Epidermal melanocyte (primary cell): ENCODE measurements around the gene WHRN.

Source experiments
- DNase-seq: peaks from one replicate; pipeline ENCODE4 v3.0.0; 2011; ENCODE audit warnings: low spot score; ENCODE audit not compliant: insufficient read length

The WHRN gene

DNA sequence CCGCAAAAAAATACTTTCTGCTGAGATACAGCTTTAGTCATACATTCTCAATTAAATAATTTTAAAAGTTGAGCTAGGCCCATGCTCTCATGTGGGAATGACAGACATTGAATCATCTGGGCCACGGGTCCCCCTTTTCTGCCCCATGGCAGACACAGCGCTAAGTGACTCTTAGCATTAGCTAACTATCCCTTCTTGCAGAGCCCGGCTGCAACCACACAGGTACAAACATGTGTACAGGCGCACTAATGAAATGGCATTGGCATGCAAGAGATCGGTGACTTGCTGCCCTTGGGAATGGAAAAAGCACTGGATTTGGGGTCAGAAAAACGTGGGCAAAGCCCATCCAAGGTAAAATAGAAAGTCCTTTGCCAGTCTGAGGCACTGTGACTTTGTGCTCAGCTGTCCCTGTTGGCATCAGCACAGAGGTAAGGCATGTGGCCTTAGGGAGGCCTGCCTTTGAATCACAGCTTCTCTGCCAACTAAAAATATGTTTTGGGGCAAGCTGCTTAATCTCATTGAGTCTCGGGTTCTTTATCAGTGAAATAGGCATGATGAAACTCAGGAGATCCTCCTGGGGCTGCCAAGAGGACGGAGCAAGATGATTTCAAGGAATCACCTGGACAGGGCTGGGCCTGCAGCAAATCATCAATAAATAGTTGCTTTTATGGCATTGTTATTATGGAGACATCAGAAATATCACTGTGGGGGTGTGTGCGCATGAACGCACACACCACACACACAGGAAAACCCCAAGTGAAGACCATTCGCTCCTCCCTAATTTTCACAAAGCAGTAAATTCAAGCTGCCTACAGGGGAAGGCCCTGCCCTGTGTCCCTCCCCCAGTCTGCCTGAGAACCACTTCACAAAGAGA is 54.2 kb downstream of the WHRN start:
- no peak for DNase-seq

DNA sequence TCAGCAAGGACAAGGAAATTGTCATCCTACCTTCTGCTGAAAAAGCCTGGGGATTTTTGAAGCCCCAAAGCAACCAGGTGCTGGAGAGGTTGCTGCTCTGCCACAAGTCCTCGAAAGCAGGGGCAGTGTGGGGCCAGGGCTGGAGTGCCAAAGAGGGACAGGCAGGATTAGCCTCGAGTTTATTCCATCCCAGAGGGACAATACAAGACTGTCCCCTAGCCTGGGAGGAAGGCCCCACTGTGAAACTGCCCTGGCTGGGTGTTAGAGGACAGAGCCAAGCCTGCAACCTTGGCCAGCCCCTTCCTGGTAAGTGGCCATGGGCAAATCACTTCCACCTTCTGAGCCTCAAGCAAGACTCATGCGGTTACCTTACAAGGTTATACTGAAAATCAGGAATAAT is 55.1 kb downstream of the WHRN start:
- DNase-seq, result no peak

DNA sequence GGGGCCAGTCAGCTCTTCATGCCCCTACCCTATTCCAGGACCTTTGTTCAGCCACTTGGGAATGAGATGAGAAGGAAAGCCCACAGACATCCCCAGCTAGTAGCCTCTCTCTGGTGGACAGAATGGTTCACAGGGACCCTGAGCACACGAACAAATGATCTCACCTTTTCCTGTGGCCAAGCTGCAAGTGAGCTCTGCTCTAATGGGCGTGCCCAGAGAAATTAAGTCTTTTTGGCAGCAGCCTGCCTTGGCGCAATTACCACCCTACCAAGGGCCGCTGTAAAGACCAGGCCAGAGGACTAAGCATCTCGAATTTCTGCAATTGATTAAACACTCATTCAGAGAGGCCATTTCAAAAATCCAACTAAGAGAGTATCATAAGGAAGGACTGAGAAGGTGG is 56.0 kb downstream of the WHRN start:
- DNase-seq, result no peak

DNA sequence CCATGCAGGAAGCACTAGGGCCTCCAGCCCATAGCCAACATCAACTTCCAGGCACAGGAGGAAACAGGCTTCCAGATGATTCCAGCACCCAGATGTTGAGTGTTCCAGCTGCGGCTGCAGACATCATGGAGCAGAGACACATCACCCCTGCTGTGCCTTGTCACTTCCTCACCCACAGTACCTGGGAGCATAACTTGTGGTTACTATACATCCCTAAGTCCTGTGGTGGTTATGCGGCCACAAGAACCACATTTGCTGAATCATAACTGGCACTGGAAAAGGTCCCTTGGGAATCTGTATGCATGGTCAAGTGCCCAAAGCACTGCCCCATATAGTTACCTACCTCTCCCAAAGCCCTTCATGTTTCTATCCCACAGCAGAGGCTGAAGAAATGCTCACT is 56.6 kb downstream of the WHRN start:
- no peak for DNase-seq

DNA sequence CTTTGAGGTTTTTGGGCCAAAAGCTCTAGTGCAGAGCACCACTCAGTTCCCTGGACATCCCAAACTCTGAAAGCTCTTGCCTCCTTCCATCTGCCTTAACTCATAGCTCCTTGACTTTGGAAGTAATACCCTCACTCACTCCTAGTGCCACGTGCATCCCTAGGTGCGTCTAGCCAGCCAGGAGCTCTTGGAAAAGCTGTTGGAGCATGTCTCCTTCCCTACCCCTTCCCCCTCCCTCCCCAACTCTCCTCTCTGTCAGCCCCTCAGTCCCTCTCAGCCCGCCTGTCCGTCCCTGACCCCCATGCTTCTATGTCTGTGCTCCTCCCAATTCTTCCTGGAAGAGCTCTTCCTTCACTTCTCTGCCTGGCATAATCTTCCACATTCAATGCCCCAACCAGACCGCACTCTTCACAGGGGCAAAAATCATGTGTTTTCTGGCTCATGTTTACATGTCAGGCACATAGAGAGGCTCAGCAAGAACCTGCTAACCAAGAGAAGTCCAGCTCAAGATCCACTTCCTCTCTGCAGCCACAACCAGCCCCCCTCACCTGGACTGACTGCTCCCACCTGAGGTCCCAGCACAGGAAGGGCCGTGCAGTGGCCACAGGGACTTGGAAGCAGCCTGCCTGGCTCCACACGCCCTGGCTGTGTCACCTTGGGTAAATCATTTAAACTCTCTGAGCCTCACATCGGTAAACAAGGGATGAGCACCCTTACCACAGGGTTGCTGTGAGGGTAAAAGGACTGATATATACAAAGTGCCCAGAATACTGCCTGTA is 58.4 kb downstream of the WHRN start:
- no peak for DNase-seq

DNA sequence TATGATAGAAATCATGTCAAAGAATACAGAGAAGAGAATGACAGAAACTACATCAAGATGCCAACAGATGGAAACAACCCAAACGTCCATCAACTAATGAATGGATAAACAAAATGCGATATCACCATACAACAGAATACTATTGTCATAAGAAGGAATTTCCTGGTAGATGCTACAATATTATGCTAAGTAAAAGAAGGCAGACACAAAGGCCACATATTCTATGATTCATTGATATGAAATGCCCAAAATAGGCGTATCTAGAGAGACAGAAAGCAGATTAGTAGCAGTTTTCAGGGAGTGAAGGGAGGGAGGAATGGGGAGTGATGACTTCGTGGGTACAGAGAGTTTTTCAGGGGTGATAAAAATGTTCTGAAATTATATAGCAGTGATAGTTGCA is 59.2 kb downstream of the WHRN start:
- no peak for DNase-seq

DNA sequence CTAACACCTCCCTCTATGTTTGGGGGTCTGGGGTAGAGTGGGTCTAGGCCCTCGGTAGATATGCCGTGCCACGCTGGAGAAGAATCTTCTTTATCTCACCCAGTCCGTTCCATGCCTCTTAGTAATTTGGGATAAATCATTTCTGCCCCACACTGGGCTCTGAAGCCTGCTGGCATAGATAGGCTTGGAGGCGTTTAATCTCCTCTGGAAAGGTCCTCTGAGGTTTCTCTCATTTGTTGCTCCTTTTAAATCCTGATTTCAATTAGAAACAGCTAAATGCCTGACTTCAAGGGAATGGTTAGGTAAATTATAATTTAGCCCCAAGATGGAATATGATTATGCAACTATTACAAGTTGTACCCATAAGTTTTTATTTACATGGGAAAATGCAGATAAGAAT is 59.7 kb downstream of the WHRN start:
- no peak for DNase-seq

DNA sequence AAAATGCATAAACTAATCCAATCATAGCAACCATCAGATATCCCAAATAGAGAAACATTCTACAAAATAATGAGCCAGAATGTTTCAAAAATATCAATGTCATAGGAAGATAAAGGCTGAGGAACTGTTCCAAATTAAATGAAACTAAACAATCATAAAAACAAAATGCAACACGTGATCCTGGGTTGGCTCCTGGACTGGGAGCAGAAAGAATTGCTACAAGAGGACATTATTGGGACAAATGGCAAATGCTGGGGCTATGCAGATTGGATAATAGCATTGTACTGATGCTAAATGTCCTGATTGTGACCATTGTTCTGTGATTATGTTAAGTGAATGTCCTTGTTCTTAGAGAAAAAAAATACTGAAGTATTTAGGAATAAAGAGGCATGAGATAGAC is 63.3 kb downstream of the WHRN start:
- DNase-seq, result no peak

DNA sequence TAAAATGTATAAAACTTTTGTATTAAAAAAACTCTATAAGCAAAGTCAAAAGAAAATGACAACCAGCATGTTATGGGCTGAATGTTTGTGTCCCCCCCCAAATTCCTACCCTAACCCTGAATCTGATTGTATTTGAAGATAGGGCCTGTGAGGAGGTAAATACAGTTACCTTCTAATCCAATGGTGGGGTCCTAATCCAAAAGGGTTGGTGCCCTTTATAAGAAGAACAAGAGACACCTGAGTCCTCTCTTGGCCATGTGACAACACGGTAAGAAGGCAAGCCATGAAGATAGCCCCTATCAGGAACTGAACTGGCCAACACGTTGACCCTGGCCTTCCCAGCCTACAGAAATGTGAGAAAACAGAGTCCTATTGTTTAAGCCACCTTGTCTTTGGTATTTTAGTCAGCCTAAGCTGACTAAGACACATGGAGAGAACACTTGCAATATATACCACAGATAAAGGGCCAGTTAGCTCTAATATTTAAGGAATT is 67.8 kb downstream of the WHRN start:
- no peak for DNase-seq

DNA sequence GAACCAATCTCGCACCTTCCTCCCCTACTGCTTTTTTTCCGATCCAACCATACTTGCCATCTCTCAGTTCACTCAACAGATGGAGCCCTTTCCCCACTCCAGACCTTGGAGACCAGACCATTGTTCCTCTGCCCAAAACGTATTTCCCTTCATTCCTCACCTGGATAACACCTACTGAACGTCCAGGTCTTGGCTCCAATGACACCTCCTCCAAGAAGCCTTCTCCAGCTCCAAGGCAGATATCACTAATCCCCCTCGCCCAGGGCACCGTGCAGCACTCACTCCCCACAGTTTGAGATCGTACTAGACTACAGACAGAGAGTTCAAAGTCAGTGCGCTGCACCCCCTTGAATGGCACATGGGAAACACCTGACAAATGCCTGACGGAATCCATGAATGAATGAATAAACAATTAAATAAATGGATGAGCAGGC is 70.4 kb downstream of the WHRN start:
- DNase-seq, result no peak

DNA sequence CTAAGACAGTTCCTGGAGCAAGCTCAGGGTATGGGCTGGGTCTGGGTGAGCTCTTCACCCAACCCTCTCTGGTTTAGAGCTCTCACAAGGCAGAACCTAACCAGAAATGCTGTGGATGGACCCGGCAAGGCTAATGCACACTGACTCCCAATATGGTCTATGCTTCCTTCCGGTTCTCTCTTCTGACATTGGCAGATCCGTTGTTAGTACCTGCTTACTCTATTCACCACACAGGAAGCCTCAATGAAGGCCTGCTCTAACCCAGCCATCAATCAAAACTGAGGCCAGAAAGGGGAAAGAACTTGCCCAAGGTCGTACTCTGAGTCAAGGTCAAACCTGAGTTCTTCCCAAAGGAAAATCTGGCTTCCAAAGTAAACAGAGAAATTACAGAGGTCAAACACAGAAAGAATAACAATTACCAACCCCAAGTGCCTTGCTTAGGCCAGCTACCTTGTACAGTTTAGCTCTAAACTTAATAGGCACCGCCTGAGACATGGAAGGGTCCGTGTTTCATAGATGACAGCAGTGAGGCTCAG is 71.5 kb downstream of the WHRN start:
- no peak for DNase-seq

DNA sequence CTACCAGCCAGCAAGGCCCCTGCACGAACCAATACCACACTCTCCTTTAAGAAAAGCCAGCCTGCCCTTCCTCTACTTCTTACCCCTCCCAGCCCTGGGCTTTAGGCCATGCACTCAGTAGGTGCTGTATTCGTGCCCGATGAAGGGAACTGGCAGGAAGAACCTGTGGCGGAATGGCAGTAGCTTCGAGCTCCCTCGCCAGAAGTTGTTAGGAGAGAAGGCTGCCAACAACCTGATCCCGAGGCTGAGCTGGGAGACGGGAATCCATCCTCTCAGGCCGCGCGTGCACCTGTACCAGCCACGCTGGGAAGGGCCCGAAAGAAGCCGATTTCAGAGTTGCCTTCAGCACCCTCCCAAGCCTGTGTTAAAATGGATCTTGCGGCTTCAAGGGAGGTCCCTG is 72.2 kb downstream of the WHRN start:
- DNase-seq, result no peak

DNA sequence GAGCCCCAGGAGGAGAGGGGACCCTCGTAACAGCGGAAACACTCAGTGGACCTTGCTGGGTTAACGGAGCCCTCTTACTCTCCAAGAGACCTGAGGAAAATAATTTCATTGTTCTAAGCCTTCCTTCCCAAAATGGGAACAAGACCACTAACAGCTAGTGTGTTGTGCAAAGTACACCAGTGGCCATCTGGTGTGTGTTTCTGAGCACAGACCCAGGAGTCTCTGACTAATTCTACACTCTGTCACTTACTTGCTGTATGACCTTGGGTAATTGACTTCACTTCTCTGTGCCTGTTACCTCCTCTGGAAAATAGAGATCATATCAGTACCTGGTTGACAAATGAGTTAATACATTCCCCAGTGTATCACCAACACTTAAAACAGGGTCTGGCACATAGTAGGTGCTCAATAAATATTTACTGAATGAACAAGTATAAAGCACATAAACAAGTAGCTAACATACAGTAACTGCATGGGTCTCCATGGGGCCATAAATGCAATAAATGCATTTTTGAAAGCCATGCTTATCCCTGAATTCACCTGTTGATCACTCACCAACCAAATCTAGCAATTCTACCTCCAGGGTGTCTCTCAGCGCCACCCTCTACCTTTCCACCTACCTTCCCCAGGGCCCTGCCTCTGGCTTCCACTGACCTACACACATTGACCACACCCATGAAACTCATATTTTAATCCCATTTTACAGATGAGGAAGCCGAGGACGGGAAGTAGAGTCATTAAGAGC is 72.8 kb downstream of the WHRN start:
- no peak for DNase-seq

DNA sequence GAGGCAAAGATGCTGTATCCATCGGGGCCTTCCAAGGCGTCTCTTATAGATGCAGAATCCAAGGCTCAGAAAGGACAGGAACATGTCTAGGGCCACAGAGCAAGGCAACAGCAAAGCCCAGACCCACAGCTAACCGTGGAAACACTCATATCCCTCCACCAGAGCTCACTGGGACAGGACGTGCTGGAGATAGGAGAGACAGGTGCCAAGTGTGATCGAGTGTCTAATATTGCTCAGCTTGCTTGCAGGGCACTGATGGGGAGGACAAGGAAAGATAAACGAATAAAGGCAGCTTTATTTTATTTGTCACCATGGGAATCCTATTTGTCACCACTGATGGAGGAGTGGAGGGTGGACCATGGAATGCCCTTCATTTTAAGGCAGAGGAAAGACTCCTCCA is 73.5 kb downstream of the WHRN start:
- DNase-seq, result no peak

DNA sequence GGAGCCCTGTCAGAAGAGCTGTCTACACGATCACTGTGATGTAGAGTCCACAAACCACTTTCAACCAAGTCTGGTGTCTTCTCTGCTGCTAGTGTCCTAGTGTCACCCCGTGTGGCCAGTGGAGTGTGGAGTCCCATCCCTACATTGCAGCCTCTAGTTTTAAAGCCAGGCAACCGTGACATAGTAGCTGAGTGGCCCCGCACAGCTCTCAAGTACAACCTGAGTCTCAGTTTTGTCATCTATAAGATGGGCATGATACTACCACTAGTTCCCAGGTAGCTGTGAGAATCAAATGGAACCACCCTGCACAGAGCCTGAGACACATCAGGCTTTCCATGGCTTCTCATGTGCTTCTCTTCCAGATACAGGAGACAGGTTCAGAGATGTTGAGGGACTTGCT is 74.3 kb downstream of the WHRN start:
- DNase-seq, result no peak

DNA sequence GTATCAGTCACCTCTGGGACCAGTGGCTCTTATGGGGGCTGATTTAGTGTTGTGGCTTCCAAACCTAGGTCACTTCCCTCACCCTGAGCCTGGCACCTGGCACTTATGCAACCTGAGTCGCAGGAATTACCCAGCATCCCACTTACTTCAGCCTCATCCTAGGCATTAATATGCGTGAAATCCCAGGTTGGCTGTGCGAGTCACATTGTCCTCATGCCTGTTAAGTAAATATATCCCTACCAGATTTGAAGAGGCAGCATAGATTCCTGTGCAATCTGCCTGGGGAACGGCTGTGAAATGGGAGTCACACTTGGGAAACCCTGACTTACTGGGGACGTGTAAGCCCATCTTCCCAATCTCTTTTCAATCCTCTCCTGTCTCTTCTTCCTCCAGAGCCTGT is 74.8 kb downstream of the WHRN start:
- no peak for DNase-seq

DNA sequence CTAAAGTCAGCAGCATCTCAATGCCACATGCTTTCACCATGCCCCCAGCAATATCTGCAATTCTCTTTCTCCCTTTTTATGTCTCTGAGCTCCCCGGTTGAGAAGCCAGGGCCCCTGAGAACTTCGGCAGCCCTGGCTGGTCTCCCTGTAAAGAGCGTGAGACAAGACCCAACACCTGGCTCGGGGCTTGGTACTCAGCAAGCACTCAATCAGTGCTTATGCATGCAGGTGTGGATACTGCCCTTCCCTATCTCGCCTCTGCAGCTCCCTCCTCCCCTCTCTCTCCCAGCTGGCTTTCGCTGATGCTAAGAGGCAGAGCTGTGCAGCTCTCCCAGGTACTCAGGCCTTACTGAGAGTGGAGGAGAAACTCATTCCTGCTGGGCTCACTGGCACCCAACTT is 75.8 kb downstream of the WHRN start:
- DNase-seq, result no peak

DNA sequence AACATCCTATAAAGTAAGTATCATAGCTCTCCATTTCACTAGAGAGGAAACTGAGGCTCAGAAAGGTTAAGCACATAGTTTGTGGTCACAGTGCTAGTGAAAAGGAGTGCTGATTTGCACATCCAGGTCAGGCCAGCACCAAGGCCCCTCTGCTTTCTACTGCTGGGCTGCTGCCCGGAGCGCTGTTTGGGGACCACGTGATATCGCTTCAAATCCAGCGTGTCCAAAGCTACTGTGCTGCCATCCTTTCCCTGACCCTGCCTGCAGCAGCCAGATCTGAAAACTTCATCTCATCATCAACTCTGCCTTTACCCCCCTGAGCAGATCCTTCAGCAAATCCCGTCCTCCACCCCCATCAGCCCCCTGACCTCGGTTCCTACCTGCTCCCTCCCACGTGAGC is 76.8 kb downstream of the WHRN start:
- no peak for DNase-seq

DNA sequence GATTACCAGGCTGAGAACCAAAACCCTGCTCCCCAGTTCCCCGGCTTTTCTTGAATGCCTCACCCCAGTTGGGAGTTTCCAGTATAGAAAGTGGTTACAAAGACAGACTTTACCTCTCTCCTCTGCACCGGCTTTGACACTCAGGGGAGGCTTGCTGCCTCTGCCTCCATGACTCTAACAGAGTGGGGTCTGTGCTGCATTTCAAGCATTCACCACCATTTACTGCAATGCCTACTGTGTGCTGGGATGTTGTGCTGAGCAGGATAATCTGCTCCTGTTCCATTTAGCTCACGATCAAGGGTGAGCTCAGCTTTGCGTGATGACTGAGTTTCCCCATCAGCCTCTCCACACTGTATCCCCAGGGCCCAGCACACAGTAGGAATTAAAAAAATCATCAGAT is 77.6 kb downstream of the WHRN start:
- no peak for DNase-seq

DNA sequence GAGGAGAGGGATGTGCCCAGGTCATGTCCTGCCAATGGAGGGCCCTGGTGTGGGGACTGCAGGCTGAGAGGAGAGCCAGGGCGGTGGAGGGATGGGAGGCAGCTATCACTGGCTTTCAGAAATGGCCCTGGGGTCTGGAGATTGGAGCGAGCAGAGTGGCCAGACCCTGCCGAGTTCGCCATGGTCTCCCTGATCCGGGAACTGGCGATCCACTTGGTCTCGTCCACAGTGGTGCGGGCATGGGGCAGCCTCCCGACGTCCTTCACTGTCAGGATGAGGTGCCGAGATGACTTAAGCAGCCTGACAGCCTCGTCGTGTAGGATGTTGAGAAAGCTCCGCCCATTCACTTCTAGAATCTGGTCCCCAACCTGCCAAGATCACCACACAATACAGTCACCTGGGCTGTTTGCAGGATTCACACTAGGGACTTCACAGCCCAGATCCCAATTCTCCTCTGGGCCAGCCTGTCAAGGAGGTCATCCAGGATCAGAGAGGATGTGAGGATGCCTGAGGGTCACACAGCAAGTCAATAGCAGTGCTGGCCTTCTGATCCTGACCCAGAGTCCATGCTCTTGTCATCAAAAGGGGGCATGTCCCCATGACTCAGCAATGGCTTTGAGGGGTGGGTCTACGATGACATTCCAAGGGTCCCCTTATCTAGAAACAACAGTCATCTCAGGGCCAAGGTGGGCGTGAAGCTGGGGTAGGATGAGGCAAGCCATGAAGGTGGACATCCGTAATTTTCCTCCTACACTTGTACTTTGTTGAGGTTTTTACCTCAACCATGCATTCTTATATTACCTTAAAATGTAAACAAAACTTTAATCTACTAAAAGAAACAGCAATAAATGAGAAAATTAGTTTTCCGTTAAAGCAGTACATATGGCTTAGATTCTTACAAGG is 79.0 kb downstream of the WHRN start:
- no peak for DNase-seq

DNA sequence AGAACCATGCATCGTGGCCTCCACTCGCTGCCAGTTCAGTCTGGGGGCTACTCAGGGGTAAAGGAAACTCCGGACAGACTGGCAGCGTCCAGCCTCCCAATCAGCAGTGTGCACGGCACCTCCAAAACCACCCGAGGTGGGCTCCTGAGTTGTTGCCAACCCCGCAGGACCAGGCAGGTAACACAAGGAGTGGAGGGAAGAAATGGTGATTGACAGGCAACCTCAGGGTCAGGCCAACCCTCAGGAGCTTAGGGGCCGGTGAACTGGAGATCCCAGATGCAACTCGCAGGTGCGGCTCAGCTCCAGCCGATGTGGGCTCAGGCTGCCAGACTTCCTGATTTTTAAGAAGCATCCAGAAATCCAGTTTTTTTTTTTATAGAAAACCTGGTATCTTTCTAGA is 80.1 kb downstream of the WHRN start:
- no peak for DNase-seq
